MM.1S (cell line): ENCODE results near the gene WNT5A.

Experiments used
- DNase-seq: peaks from one replicate; pipeline ENCODE4 v3.0.0-alpha.2; 2015
- H2AFZ ChIP-seq: fragments of 300-600 bp; sonication (generic); 2 replicates; pipeline ENCODE4 v1.6.0; 2016; ENCODE audit warnings: antibody characterized with exemption, low read length
- H3F3A ChIP-seq: fragments of 300-600 bp; sonication (generic); 2 replicates; pipeline ENCODE4 v1.6.1; 2016; ENCODE audit warnings: mild to moderate bottlenecking, antibody characterized with exemption, low read length, moderate library complexity, mixed read lengths; ENCODE audit not compliant: insufficient read depth
- H3K27ac ChIP-seq: fragments of 300-600 bp; sonication (generic); 2 replicates; pipeline ENCODE4 v1.5.1; 2016; ENCODE audit warnings: mild to moderate bottlenecking, low read length
- H3K27me3 ChIP-seq: fragments of 300-600 bp; sonication (generic); replicated peaks from 2 replicates; pipeline ENCODE4 v1.6.0; 2016; ENCODE audit warnings: low read length; ENCODE audit not compliant: insufficient read depth
- H3K36me3 ChIP-seq: fragments of 300-600 bp; sonication (generic); replicated peaks from 2 replicates; pipeline ENCODE4 v1.6.1; 2016; ENCODE audit warnings: mild to moderate bottlenecking, low read length, mixed read lengths; ENCODE audit not compliant: insufficient read depth
- H3K4me1 ChIP-seq: fragments of 300-600 bp; sonication (generic); 2 replicates; pipeline ENCODE4 v1.6.1; 2016; ENCODE audit warnings: low read length, mixed read lengths
- H3K4me2 ChIP-seq: fragments of 300-600 bp; sonication (generic); 2 replicates; pipeline ENCODE4 v1.6.0; 2016; ENCODE audit warnings: low read depth, low read length
- H3K4me3 ChIP-seq: fragments of 300-600 bp; sonication (generic); 2 replicates; pipeline ENCODE4 v1.5.1; 2016; ENCODE audit warnings: low read length, mixed read lengths
- H3K79me2 ChIP-seq: fragments of 300-600 bp; sonication (generic); 2 replicates; pipeline ENCODE4 v1.6.1; 2016; ENCODE audit warnings: mixed run types, low read length, mixed read lengths
- H3K9ac ChIP-seq: fragments of 300-600 bp; sonication (generic); 2 replicates; pipeline ENCODE4 v1.6.1; 2016; ENCODE audit warnings: low read length, mixed read lengths
- H3K9me2 ChIP-seq: fragments of 300-600 bp; sonication (generic); replicated peaks from 2 replicates; pipeline ENCODE4 v1.6.1; 2016; ENCODE audit warnings: mild to moderate bottlenecking, low read length, mixed read lengths; ENCODE audit not compliant: insufficient read depth
- H3K9me3 ChIP-seq: fragments of 300-600 bp; sonication (generic); replicated peaks from 2 replicates; pipeline ENCODE4 v1.6.1; 2016; ENCODE audit warnings: mild to moderate bottlenecking, low read length, mixed read lengths; ENCODE audit not compliant: insufficient read depth
- H4K20me1 ChIP-seq: fragments of 300-600 bp; sonication (generic); 2 replicates; pipeline ENCODE4 v1.6.1; 2016; ENCODE audit warnings: mild to moderate bottlenecking, low read length, moderate library complexity, mixed read lengths; ENCODE audit not compliant: insufficient read depth
- CTCF ChIP-seq: fragments of 300-600 bp; sonication (generic); IDR thresholded peaks from 2 replicates; pipeline ENCODE4 v1.5.1; 2016; ENCODE audit warnings: antibody characterized with exemption, low read length, mixed read lengths
- EZH2 ChIP-seq: fragments of 300-600 bp; sonication (generic); optimal IDR thresholded peaks from 2 replicates; pipeline ENCODE3; 2017; ENCODE audit warnings: low read depth, mild to moderate bottlenecking, antibody characterized with exemption, low read length, mixed read lengths
- EZH2phosphoT487 ChIP-seq: fragments of 300-600 bp; sonication (generic); IDR thresholded peaks from 2 replicates; pipeline ENCODE4 v1.6.1; 2018; ENCODE audit warnings: antibody characterized with exemption, low read length

The WNT5A gene

GRCh38 chr3:55471522-55472280 lies 15.4 kb downstream of the WNT5A start:
- no peak for DNase-seq
- Histone ChIP-seq H3K9me3 (no peaks in the 10 kb centered on the region), H3K4me3 (no peak overlapping the region), H3K27me3 (no peaks in the 10 kb centered on the region), H3K9ac (no peak overlapping the region), H3K79me2 (no peaks in the 10 kb centered on the region), H4K20me1 (no peaks in the 10 kb centered on the region), H3F3A (no peaks in the 10 kb centered on the region), H3K9me2 (no peaks in the 10 kb centered on the region), H3K4me1 (no peaks in the 10 kb centered on the region), H3K4me2 (no peak overlapping the region), H3K27ac (no peak overlapping the region), H3K36me3 (no peaks in the 10 kb centered on the region), H2AFZ (no peak overlapping the region)
- TF ChIP-seq EZH2 = no peak
- TF ChIP-seq CTCF = no peak
- TF ChIP-seq EZH2phosphoT487 = no peak

- H3F3A ChIP-seq = no peaks in the 10 kb centered on the region
- H3K4me2 ChIP-seq = no peak overlapping the region
- H3K9ac ChIP-seq = no peak overlapping the region
- TF ChIP-seq EZH2phosphoT487 = no peak
- no peak for TF ChIP-seq CTCF
- no peak for TF ChIP-seq EZH2
- H4K20me1 ChIP-seq = no peaks in the 10 kb centered on the region
- no peaks in the 10 kb centered on the region for H3K27me3 ChIP-seq
- H3K27ac ChIP-seq = no peak overlapping the region
- H3K36me3 ChIP-seq = no peaks in the 10 kb centered on the region
- no peaks in the 10 kb centered on the region for H3K9me3 ChIP-seq
- no peak overlapping the region for H3K4me3 ChIP-seq
- no peak for DNase-seq
- H3K79me2 ChIP-seq = no peaks in the 10 kb centered on the region
- no peaks in the 10 kb centered on the region for H3K9me2 ChIP-seq
- no peak overlapping the region for H2AFZ ChIP-seq
- no peaks in the 10 kb centered on the region for H3K4me1 ChIP-seq
Observed at GRCh38 chr3:55471084-55471483, 16.0 kb downstream of the WNT5A start.

- Histone ChIP-seq H3K9me3 (no peaks in the 10 kb centered on the region), H2AFZ (no peak overlapping the region), H3K4me1 (no peaks in the 10 kb centered on the region), H3K27ac (no peak overlapping the region), H3K36me3 (no peaks in the 10 kb centered on the region), H3K9ac (no peak overlapping the region), H3K27me3 (no peaks in the 10 kb centered on the region), H3K79me2 (no peaks in the 10 kb centered on the region), H3K9me2 (no peaks in the 10 kb centered on the region), H3K4me3 (no peak overlapping the region), H4K20me1 (no peaks in the 10 kb centered on the region), H3K4me2 (no peak overlapping the region), H3F3A (no peaks in the 10 kb centered on the region)
- no peak for DNase-seq
- no peak for TF ChIP-seq EZH2phosphoT487
- TF ChIP-seq CTCF = no peak
- TF ChIP-seq EZH2 = no peak
Observed at GRCh38 chr3:55469957-55470526, 17.1 kb downstream of the WNT5A start.
